Measurements from ENCODE around the gene DNAL4.

The DNAL4 gene

GRCh38 chr22:38758276-38758945, 35.5 kb downstream of the DNAL4 start:
- peak; percentile 79 for DNase-seq
- ATAC-seq: peak; percentile 11

GRCh38 chr22:38757464-38757757, 36.5 kb downstream of the DNAL4 start:
- DNase-seq: no peak
- no peak for ATAC-seq

GRCh38 chr22:38756711-38757463, 37.1 kb downstream of the DNAL4 start:
- DNase-seq (peak; percentile 43), ATAC-seq (no peak)

- DNase-seq (peak; percentile 96), ATAC-seq (peak; percentile 75)
Measured at GRCh38 chr22:38755911-38756532, 37.9 kb downstream of the DNAL4 start, which contains the start of gene SUN2. SUN2 (minus strand) TSS chr22:38755998; CDS start chr22:38752628, 3,370 bp downstream.

- peak; percentile 8 for ATAC-seq
- peak; percentile 70 for DNase-seq
Measured at GRCh38 chr22:38755155-38755910, 38.6 kb downstream of the DNAL4 start.

GRCh38 chr22:38754751-38755154, 39.2 kb downstream of the DNAL4 start:
- peak; percentile 50 for DNase-seq
- ATAC-seq: no peak

- DNase-seq (peak; percentile 46), ATAC-seq (no peak)
Measured at GRCh38 chr22:38753948-38754750, 39.8 kb downstream of the DNAL4 start.

GRCh38 chr22:38751422-38752346, 42.3 kb downstream of the DNAL4 start:
- DNase-seq (peak; percentile 77), ATAC-seq (peak; percentile 25)

GRCh38 chr22:38751066-38751421, 42.9 kb downstream of the DNAL4 start:
- DNase-seq (no peak), ATAC-seq (no peak)

GRCh38 chr22:38750638-38751037, 43.3 kb downstream of the DNAL4 start:
- no peak for ATAC-seq
- DNase-seq: no peak

GRCh38 chr22:38750104-38750503, 43.8 kb downstream of the DNAL4 start:
- no peak for ATAC-seq
- no peak for DNase-seq

GRCh38 chr22:38748487-38749136, 45.3 kb downstream of the DNAL4 start:
- ATAC-seq (no peak), DNase-seq (no peak)

- ATAC-seq: no peak
Measured at GRCh38 chr22:38745676-38746460, 48.1 kb downstream of the DNAL4 start.

GRCh38 chr22:38744981-38745380, 49.0 kb downstream of the DNAL4 start:
- no peak for ATAC-seq

More at GRCh38 chr22:38745676-38746460, 48.1 kb downstream of the DNAL4 start:
- DNase-seq: no peak

GRCh38 chr22:38742176-38742942, 51.6 kb downstream of the DNAL4 start:
- ATAC-seq (no peak), DNase-seq (no peak)

More at GRCh38 chr22:38744981-38745380, 49.0 kb downstream of the DNAL4 start:
- DNase-seq: no peak

- DNase-seq (no peak), ATAC-seq (no peak)
Measured at GRCh38 chr22:38741576-38741975, 52.4 kb downstream of the DNAL4 start.

- no peak for ATAC-seq
- DNase-seq: no peak
Measured at GRCh38 chr22:38741166-38741565, 52.8 kb downstream of the DNAL4 start.

- DNase-seq (no peak), ATAC-seq (no peak)
Measured at GRCh38 chr22:38740754-38741153, 53.2 kb downstream of the DNAL4 start.

Data from stimulated activated naive CD8-positive, alpha-beta T cell treated with anti-CD3 and anti-CD28 coated beads, Interleukin-15, Interleukin-2, amounts not matched to agents 100 U/mL and 50 U/mL, for 24 hours (primary cell).